A549 (cell line): ENCODE results near the gene SMIM14. TPM values are rescaled to one million over a fixed set of nuclear protein-coding genes. Genes with fewer than 3 reads are reported as not detected.
A peak's percentile ranks its signal among the peaks of the same experiment; 100 is the strongest.

Experiments used
- ATAC-seq, 2 experiments: fragments of 200-7000 bp in 1 of 2; fragments of >200 bp in 1 of 2; cut with Nextera tagmentation in 1 of 2; cut with Tn5 transposase in 1 of 2; 3 replicates each; pipeline versions ENCODE4 v1.8.0 to v1.9.1; 2018 to 2020; ENCODE audit warnings: mild to moderate bottlenecking in 1 of 2, moderate library complexity in 1 of 2
- CTCF ChIA-PET: fragments of 300-600 bp; sonication (Branson Sonifier 250); formaldehyde crosslinking; extraction: SDS; loops from one replicate; lab custom pipeline; 2021; ENCODE audit warnings: antibody characterized with exemption, inconsistent platforms; lab: Yijun Ruan, JAX
- POLR2A ChIA-PET: fragments of 350-600 bp; formaldehyde crosslinking; extraction: SDS; loops from one replicate; lab custom pipeline; 2021; ENCODE audit warnings: antibody characterized with exemption, inconsistent platforms; lab: Yijun Ruan, JAX
- DNase-seq, 2 experiments: peaks; one replicate each; pipeline versions ENCODE4 v3.0.0 to v3.0.0-alpha.2; 2011 to 2016; ENCODE audit warnings: low read depth in 1 of 2, low spot score in 1 of 2
- FAIRE-seq: peaks from 2 replicates; lab custom pipeline; 2011; peaks lifted over from hg19 to GRCh38; lab: Jason Lieb, UNC
- H3K27ac ChIP-seq, 2 experiments: fragments of >200 bp; sonication (Bioruptor Twin); formaldehyde crosslinking; 3 replicates each; pipeline ENCODE4 v1.5.1; 2016 to 2017
- H3K4me1 ChIP-seq: fragments of >200 bp; sonication (Bioruptor Twin); formaldehyde crosslinking; 3 replicates; pipeline ENCODE4 v1.6.1; 2016
- H3K4me2 ChIP-seq: fragments of >200 bp; sonication (Bioruptor Twin); formaldehyde crosslinking; 3 replicates; pipeline ENCODE4 v1.6.1; 2016
- H3K4me3 ChIP-seq: fragments of >200 bp; sonication (Bioruptor Twin); formaldehyde crosslinking; 3 replicates; pipeline ENCODE4 v1.5.1; 2016
- H3K9me3 ChIP-seq: fragments of >200 bp; sonication (Bioruptor Twin); formaldehyde crosslinking; 3 replicates; pipeline ENCODE4 v1.6.1; 2016
- ATOH8 ChIP-seq: fragments of 250-450 bp; sonication (Bioruptor Pico); IDR thresholded peaks from 2 replicates; pipeline ENCODE4 v1.5.0; 2020; ENCODE audit warnings: low read depth, mild to moderate bottlenecking, moderate library complexity
- BCL3 ChIP-seq: fragments of >200 bp; sonication (Bioruptor Twin); formaldehyde crosslinking; IDR thresholded peaks from 3 replicates; pipeline ENCODE4 v1.6.1; 2016
- BHLHE40 ChIP-seq: IDR thresholded peaks from 2 replicates; pipeline ENCODE4 v1.6.1; 2012; ENCODE audit warnings: low read depth, low read length, inconsistent platforms
- CBX2 ChIP-seq: fragments of 200-600 bp; sonication (generic); IDR thresholded peaks from 2 replicates; pipeline ENCODE4 v1.6.1; 2016; ENCODE audit warnings: low read depth, mild to moderate bottlenecking, borderline replicate concordance
- CHD4 ChIP-seq: fragments of 200-600 bp; sonication (generic); IDR thresholded peaks from 2 replicates; pipeline ENCODE4 v1.6.1; 2016; ENCODE audit warnings: antibody characterized with exemption, mild to moderate bottlenecking, borderline replicate concordance
- E2F6 ChIP-seq: IDR thresholded peaks from 2 replicates; pipeline ENCODE4 v1.6.1; 2012; ENCODE audit warnings: low read depth, borderline replicate concordance
- EP300 ChIP-seq, 2 experiments: fragments of >200 bp; sonication (Bioruptor Twin); formaldehyde crosslinking; IDR thresholded peaks; 2 replicates in 1 of 2; 3 replicates in 1 of 2; pipeline ENCODE4 v1.6.1; 2016 to 2017
- ESRRA ChIP-seq: fragments of 150-350 bp; IDR thresholded peaks from 2 replicates; pipeline ENCODE4 v1.6.1; 2014; ENCODE audit warnings: mild to moderate bottlenecking, low read length, borderline replicate concordance
- FOSB ChIP-seq: fragments of 250-450 bp; sonication (Bioruptor Pico); IDR thresholded peaks from 2 replicates; pipeline ENCODE4 v1.5.0; 2020; ENCODE audit warnings: mild to moderate bottlenecking, moderate library complexity
- FOSL2 ChIP-seq, 2 experiments: fragments of 450-650 bp in 1 of 2; fragments of >200 bp in 1 of 2; sonication (Bioruptor Twin) in 1 of 2; formaldehyde crosslinking; IDR thresholded peaks; 2 replicates each; pipeline versions ENCODE4 v1.5.0 to v1.6.1; 2016 to 2020; ENCODE audit warnings: mild to moderate bottlenecking in 1 of 2, moderate library complexity in 1 of 2
- FOXS1 ChIP-seq: fragments of 250-450 bp; sonication (Bioruptor Pico); IDR thresholded peaks from 2 replicates; pipeline ENCODE4 v1.5.0; 2020; ENCODE audit warnings: mild to moderate bottlenecking, moderate library complexity
- GATA3 ChIP-seq: IDR thresholded peaks from 2 replicates; pipeline ENCODE4 v1.6.1; 2012; ENCODE audit warnings: borderline replicate concordance
- HDAC2 ChIP-seq: fragments of 200-600 bp; sonication (generic); IDR thresholded peaks from 2 replicates; pipeline ENCODE4 v1.6.1; 2016
- HEYL ChIP-seq: fragments of 250-450 bp; sonication (Bioruptor Pico); IDR thresholded peaks from 2 replicates; pipeline ENCODE4 v1.8.0; 2021; ENCODE audit warnings: mild to moderate bottlenecking, moderate library complexity
- JUN ChIP-seq, 2 experiments: fragments of >200 bp; sonication (Bioruptor Twin); formaldehyde crosslinking; IDR thresholded peaks; 2 replicates in 1 of 2; 3 replicates in 1 of 2; pipeline ENCODE4 v1.6.1; 2016 to 2017
- JUNB ChIP-seq: fragments of >200 bp; sonication (Bioruptor Twin); formaldehyde crosslinking; IDR thresholded peaks from 2 replicates; pipeline ENCODE4 v1.6.1; 2016
- KDM5A ChIP-seq: fragments of 200-600 bp; sonication (generic); IDR thresholded peaks from 2 replicates; pipeline ENCODE4 v1.6.1; 2016; ENCODE audit warnings: antibody characterized with exemption, mild to moderate bottlenecking
- MAFK ChIP-seq: fragments of 450-650 bp; IDR thresholded peaks from 2 replicates; pipeline ENCODE4 v1.6.1; 2014; ENCODE audit not compliant: partially characterized antibody
- MAX ChIP-seq: IDR thresholded peaks from 2 replicates; pipeline ENCODE4 v1.6.1; 2012
- MAZ ChIP-seq: fragments of 150-350 bp; IDR thresholded peaks from 2 replicates; pipeline ENCODE4 v1.6.1; 2014; ENCODE audit warnings: antibody characterized with exemption, low read depth, low read length, borderline replicate concordance
- MYC ChIP-seq: IDR thresholded peaks from 2 replicates; pipeline ENCODE4 v1.6.1; 2012; ENCODE audit warnings: mild to moderate bottlenecking, inconsistent platforms, low read length, improper control_type of control experiment, borderline replicate concordance
- NFE2L2 ChIP-seq: fragments of 150-350 bp; conservative IDR thresholded peaks from 2 replicates; pipeline ENCODE4 v1.6.1; 2014; ENCODE audit warnings: low read length
- NR3C1 ChIP-seq: fragments of >200 bp; sonication (Bioruptor Twin); formaldehyde crosslinking; IDR thresholded peaks from 3 replicates; pipeline ENCODE4 v1.6.1; 2017
- POLR2A ChIP-seq: IDR thresholded peaks from 2 replicates; pipeline ENCODE4 v1.6.1; 2012; ENCODE audit warnings: mild to moderate bottlenecking, low read length
- RAD21 ChIP-seq, 2 experiments: fragments of >200 bp in 1 of 2; sonication (Bioruptor Twin) in 1 of 2; formaldehyde crosslinking in 1 of 2; IDR thresholded peaks in 1 of 2; conservative IDR thresholded peaks in 1 of 2; 2 replicates in 1 of 2; 3 replicates in 1 of 2; pipeline ENCODE4 v1.6.1; 2012 to 2018; ENCODE audit warnings: inconsistent platforms in 1 of 2
- RARB ChIP-seq: fragments of 250-450 bp; sonication (Bioruptor Pico); IDR thresholded peaks from 2 replicates; pipeline ENCODE4 v1.8.0; 2021; ENCODE audit warnings: mild to moderate bottlenecking, moderate library complexity
- RCOR1 ChIP-seq: fragments of 150-350 bp; IDR thresholded peaks from 2 replicates; pipeline ENCODE4 v1.6.1; 2014; ENCODE audit warnings: antibody characterized with exemption, low read length, low read depth
- RFX5 ChIP-seq: fragments of 450-650 bp; IDR thresholded peaks from 2 replicates; pipeline ENCODE4 v1.7.1; 2014; ENCODE audit warnings: antibody characterized with exemption, mild to moderate bottlenecking, moderate library complexity
- SMC3 ChIP-seq: fragments of >200 bp; sonication (Bioruptor Twin); formaldehyde crosslinking; IDR thresholded peaks from 3 replicates; pipeline ENCODE4 v1.6.1; 2018; ENCODE audit warnings: inconsistent platforms
- SREBF2 ChIP-seq: fragments of 450-650 bp; IDR thresholded peaks from 2 replicates; pipeline ENCODE4 v1.6.1; 2014; ENCODE audit warnings: mild to moderate bottlenecking, moderate library complexity
- ZC3H11A ChIP-seq: fragments of 450-650 bp; IDR thresholded peaks from 2 replicates; pipeline ENCODE4 v1.6.1; 2014; ENCODE audit warnings: antibody characterized with exemption, mild to moderate bottlenecking
- ZFP36 ChIP-seq: fragments of 450-650 bp; IDR thresholded peaks from 2 replicates; pipeline ENCODE4 v1.6.1; 2014; ENCODE audit warnings: borderline replicate concordance; ENCODE audit not compliant: partially characterized antibody
- WGBS: methylation state at CpG from one replicate; pipeline ENCODE4 v1.1.6; 2017; ENCODE audit errors: missing lambda C conversion rate; 5-methylcytosine and 5-hydroxymethylcytosine counted together
- polyA plus RNA-seq, 4 experiments: library from polyadenylated mRNA; depleted of rRNA in 3 of 4; stranded (reverse); fragments of >200 nt; fragmentation: RNase III in 1 of 4; extraction: RNeasy Plus Mini Kit Qiagen cat#74134 plus additional on column Dnase treatment in 1 of 4; gene quantifications; 2 replicates in 3 of 4; 3 replicates in 1 of 4; pipeline ENCODE4 v1.2.3, GENCODE V29; 2011 to 2017

SMIM14 gene
- polyA plus RNA-seq, 2 of the 4 experiments (the other 2 are of a cell fraction) = 20.5 to 81.3 TPM

- ChIA-PET POLR2A (no interaction called here), CTCF (interaction anchor here (2.2 kb wide), 1 partner anchor 61 kb away, joined by 9 read pairs; no protein-coding TSS in a partner anchor)
- TF ChIP-seq ESRRA = no peak
- TF ChIP-seq MAFK = no peak
- peak; percentile 85 for TF ChIP-seq ZFP36
- no peak for TF ChIP-seq BHLHE40
- no peak for TF ChIP-seq NR3C1
- TF ChIP-seq HEYL = no peak
- no peak for TF ChIP-seq JUN (IDR thresholded peaks at IDR 0.05)
- no peak for TF ChIP-seq GATA3
- Histone ChIP-seq H3K9me3 (peaks cover 32% of the 10 kb centered on the region), H3K4me1 (0 out of 3 replicates have a peak, but pooled peaks cover 5% of the 10 kb centered on the region), H3K4me3 (no peak overlapping the region), H3K27ac (no peak overlapping the region), H3K4me2 (no peak overlapping the region)
- FAIRE-seq (no peak), ATAC-seq (no peak), DNase-seq (no peak)
- WGBS = 89% methylated on average over 3 of the region's 3 CpGs
These were observed 108.0 kb downstream of the SMIM14 start for GRCh38 chr4:39530682-39531081.

GRCh38 chr4:39529534-39529933, 109.1 kb downstream of the SMIM14 start:
- FAIRE-seq (no peak), ATAC-seq (no peak), DNase-seq (no peak)
- H3K9me3 ChIP-seq = peaks cover 32% of the 10 kb centered on the region
- 0 out of 3 replicates have a peak, but pooled peaks cover 5% of the 10 kb centered on the region for H3K4me1 ChIP-seq
- WGBS = 80% methylated on average over 2 of the region's 2 CpGs
- peak overlapping the region; percentile 73 for H3K4me2 ChIP-seq
- peak overlapping the region; percentile 86 to 94 for H3K27ac ChIP-seq
- TF ChIP-seq RAD21 (conservative IDR thresholded peaks at IDR 0.05 in 1 of 2, IDR thresholded peaks at IDR 0.05 in 1 of 2) = no peak
- TF ChIP-seq JUNB = no peak
- TF ChIP-seq RFX5 = no peak
- TF ChIP-seq RCOR1 = no peak
- no peak for TF ChIP-seq SREBF2
- no peak for TF ChIP-seq MYC
- no peak for TF ChIP-seq ZC3H11A
- TF ChIP-seq CHD4 = no peak
- TF ChIP-seq JUN (IDR thresholded peaks at IDR 0.05) = no peak
- no peak for TF ChIP-seq KDM5A
- TF ChIP-seq ATOH8 = no peak
- TF ChIP-seq NFE2L2 = no peak
- TF ChIP-seq FOSB (CRISPR knock-in tag) = no peak
- no peak for TF ChIP-seq EP300 (IDR thresholded peaks at IDR 0.05)
- TF ChIP-seq HDAC2 = no peak
- no peak for TF ChIP-seq GATA3
- no peak for TF ChIP-seq POLR2A
- no peak for TF ChIP-seq MAFK
- no peak for TF ChIP-seq CBX2
- TF ChIP-seq FOXS1 (CRISPR knock-in tag) = no peak
- H3K4me3 ChIP-seq = peak overlapping the region; percentile 92
- POLR2A ChIA-PET = interaction anchor here (1.0 kb wide), 1 partner anchor 9 kb away, joined by 4 read pairs; no protein-coding TSS in a partner anchor
- CTCF ChIA-PET = interaction anchor here (1.2 to 2.2 kb wide), 2 partner anchors 60 to 62 kb away, joined by 4 to 9 read pairs; no protein-coding TSS in a partner anchor

GRCh38 chr4:39528061-39528465, 110.6 kb downstream of the SMIM14 start:
- Histone ChIP-seq H3K27ac (peak overlapping the region; percentile 86 to 94), H3K4me1 (peaks cover 5% of the 10 kb centered on the region; the same call in 1 of the 3 replicates), H3K4me3 (peak overlapping the region; percentile 92), H3K4me2 (peak overlapping the region; percentile 73), H3K9me3 (peaks cover 26% of the 10 kb centered on the region)
- ChIA-PET POLR2A (interaction anchor here (1.0 to 3.5 kb wide), 11 partner anchors 8 to 170 kb away, joined by 3 to 35 read pairs (median 8); partner anchors contain the start of genes LIAS, RPL9 and UBE2K), CTCF (interaction anchor here (1.0 kb wide), 1 partner anchor 52 kb away, joined by 3 read pairs; no protein-coding TSS in a partner anchor)
- FAIRE-seq (no peak), DNase-seq (peak in 1 of 2 experiments; percentile 64), ATAC-seq (peak; percentile 70)
- under 1% methylated on average over 8 of the region's 21 CpGs for WGBS
- TF ChIP-seq RARB (no peak), SMC3 (0 out of 3 replicates have a peak, but pooled peaks have one; percentile 0), JUN (IDR thresholded peaks at IDR 0.05) (0 out of 5 replicates have a peak, but pooled peaks of 1 of the 2 experiments have one; percentile 14), MAX (0 out of 2 replicates have a peak, but pooled peaks have one; percentile 35), MAZ (no peak), POLR2A (peak; percentile 21), E2F6 (0 out of 2 replicates have a peak, but pooled peaks have one; percentile 36), FOSL2 (IDR thresholded peaks at IDR 0.05) (no peak), FOSL2 (CRISPR knock-in tag; IDR thresholded peaks at IDR 0.05) (0 out of 2 replicates have a peak, but pooled peaks have one; percentile 22), BCL3 (no peak; the same call in 2 of the 3 replicates)
